ENCODE measurements around the gene ACTN2. TPM values are rescaled to one million over a fixed set of nuclear protein-coding genes. Genes with fewer than 3 reads are reported as not detected.

ACTN2 gene
- polyA plus RNA-seq, 4 donors = 0.37 to 0.70 (median 0.61) TPM

GRCh38 chr1:236812334-236813030 lies 126.2 kb downstream of the ACTN2 start:
- no peak for DNase-seq (ENCODE audit: low read depth in 4 of 4, low spot score in 3 of 4)

Other genes starting within 250 kb of the ACTN2 start
- gene LGALS8, start 162.5 kb upstream of the ACTN2 start, polyA plus RNA-seq (ENCODE audit: insufficient read length in 4 of 4) = 10 to 100 TPM; 67.6 to 91.6 (median 82.6) TPM
- 10 to 100 TPM; 22.8 to 30.5 (median 29.6) TPM for gene HEATR1, start 82.0 kb upstream of the ACTN2 start, polyA plus RNA-seq (ENCODE audit: insufficient read length in 4 of 4)
- 10 to 100 TPM; 18.3 to 39.9 (median 36.7) TPM for gene MTR, start 108.8 kb downstream of the ACTN2 start, polyA plus RNA-seq (ENCODE audit: insufficient read length in 4 of 4)